ENCODE results near the gene TRIL. TPM values are rescaled to one million over a fixed set of nuclear protein-coding genes. Genes with fewer than 3 reads are reported as not detected.

Gene TRIL
- polyA plus RNA-seq, 1 donor from 2014 or later: 1.4 TPM

- TF ChIP-seq RAD21 (conservative IDR thresholded peaks at IDR 0.05) (no peak), REST (IDR thresholded peaks at IDR 0.05; ENCODE audit: borderline replicate concordance) (no peak), TAF1 (IDR thresholded peaks at IDR 0.05; ENCODE audit: low read depth) (no peak)
- peak overlapping the region; percentile 37 for H3K9ac ChIP-seq (ENCODE audit: low read length)
- H3K79me2 ChIP-seq (replicated peaks; ENCODE audit: insufficient read depth, low read length): no peaks in the 10 kb centered on the region
- no peaks in the 10 kb centered on the region for H3K9me2 ChIP-seq (ENCODE audit: insufficient read depth, low read length)
- H3K4me2 ChIP-seq (ENCODE audit: low read length): peak overlapping the region; percentile 23
- peak overlapping the region; percentile 44 for H3K4me3 ChIP-seq (ENCODE audit: low read length)
- H3K27me3 ChIP-seq (ENCODE audit: insufficient read depth, low read depth, low read length): no peaks in the 10 kb centered on the region
- H3K36me3 ChIP-seq (ENCODE audit: insufficient read depth, low read length): no peaks in the 10 kb centered on the region
- no peaks in the 10 kb centered on the region for H3F3A ChIP-seq (ENCODE audit: insufficient read depth, low read length, poor library complexity, severe bottlenecking)
- peak overlapping the region; percentile 26 for H3K27ac ChIP-seq (ENCODE audit: low read length)
- no peaks in the 10 kb centered on the region for H4K20me1 ChIP-seq (ENCODE audit: insufficient read depth)
- no peak overlapping the region for H2AFZ ChIP-seq (ENCODE audit: low read depth, low read length)
- H3K9me3 ChIP-seq (ENCODE audit: low read length): no peaks in the 10 kb centered on the region
These were observed 24.2 kb downstream of the TRIL start for GRCh38 chr7:28933846-28934320.

- H3K79me2 ChIP-seq (replicated peaks; ENCODE audit: insufficient read depth, low read length): no peaks in the 10 kb centered on the region
- H3K4me3 ChIP-seq (ENCODE audit: low read length): no peak overlapping the region
- H3K9me2 ChIP-seq (ENCODE audit: insufficient read depth, low read length): no peaks in the 10 kb centered on the region
- H2AFZ ChIP-seq (ENCODE audit: low read depth, low read length): no peak overlapping the region
- TF ChIP-seq TAF1 (IDR thresholded peaks at IDR 0.05; ENCODE audit: low read depth) (no peak), SMC3 (conservative IDR thresholded peaks at IDR 0.05; ENCODE audit: poor library complexity) (no peak), EZH2 (IDR thresholded peaks at IDR 0.05; ENCODE audit: borderline replicate concordance, insufficient read depth, low read length, poor library complexity, severe bottlenecking) (no peak), MXI1 (conservative IDR thresholded peaks at IDR 0.05; ENCODE audit: poor library complexity, severe bottlenecking) (no peak), REST (IDR thresholded peaks at IDR 0.05; ENCODE audit: borderline replicate concordance) (no peak), EP300 (conservative IDR thresholded peaks at IDR 0.05; ENCODE audit: poor library complexity, severe bottlenecking) (no peak), RAD21 (conservative IDR thresholded peaks at IDR 0.05) (no peak), CTCF (IDR thresholded peaks at IDR 0.05; ENCODE audit: poor library complexity, severe bottlenecking) (no peak), POLR2AphosphoS5 (IDR thresholded peaks at IDR 0.05) (no peak)
- H3K27ac ChIP-seq (ENCODE audit: low read length): no peak overlapping the region
- H3K9me3 ChIP-seq (ENCODE audit: low read length): no peaks in the 10 kb centered on the region
- no peaks in the 10 kb centered on the region for H3K27me3 ChIP-seq (ENCODE audit: insufficient read depth, low read depth, low read length)
- no peak overlapping the region for H3K4me2 ChIP-seq (ENCODE audit: low read length)
- no peaks in the 10 kb centered on the region for H4K20me1 ChIP-seq (ENCODE audit: insufficient read depth)
- no peaks in the 10 kb centered on the region for H3K36me3 ChIP-seq (ENCODE audit: insufficient read depth, low read length)
- no peak overlapping the region for H3K9ac ChIP-seq (ENCODE audit: low read length)
- no peaks in the 10 kb centered on the region for H3F3A ChIP-seq (ENCODE audit: insufficient read depth, low read length, poor library complexity, severe bottlenecking)
These were observed 26.6 kb downstream of the TRIL start for GRCh38 chr7:28931565-28931964.

All from neural cell (in vitro differentiated cells).